Measurements from ENCODE around the gene RUSC1.

GRCh38 chr1:155286544-155286943 lies 34.1 kb upstream of the RUSC1 start:
- TF ChIP-seq, protein P1, sequence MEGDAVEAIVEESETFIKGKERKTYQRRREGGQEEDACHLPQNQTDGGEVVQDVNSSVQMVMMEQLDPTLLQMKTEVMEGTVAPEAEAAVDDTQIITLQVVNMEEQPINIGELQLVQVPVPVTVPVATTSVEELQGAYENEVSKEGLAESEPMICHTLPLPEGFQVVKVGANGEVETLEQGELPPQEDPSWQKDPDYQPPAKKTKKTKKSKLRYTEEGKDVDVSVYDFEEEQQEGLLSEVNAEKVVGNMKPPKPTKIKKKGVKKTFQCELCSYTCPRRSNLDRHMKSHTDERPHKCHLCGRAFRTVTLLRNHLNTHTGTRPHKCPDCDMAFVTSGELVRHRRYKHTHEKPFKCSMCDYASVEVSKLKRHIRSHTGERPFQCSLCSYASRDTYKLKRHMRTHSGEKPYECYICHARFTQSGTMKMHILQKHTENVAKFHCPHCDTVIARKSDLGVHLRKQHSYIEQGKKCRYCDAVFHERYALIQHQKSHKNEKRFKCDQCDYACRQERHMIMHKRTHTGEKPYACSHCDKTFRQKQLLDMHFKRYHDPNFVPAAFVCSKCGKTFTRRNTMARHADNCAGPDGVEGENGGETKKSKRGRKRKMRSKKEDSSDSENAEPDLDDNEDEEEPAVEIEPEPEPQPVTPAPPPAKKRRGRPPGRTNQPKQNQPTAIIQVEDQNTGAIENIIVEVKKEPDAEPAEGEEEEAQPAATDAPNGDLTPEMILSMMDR (IDR thresholded peaks at IDR 0.05): no peak
- TF ChIP-seq POLR2AphosphoS5 (IDR thresholded peaks at IDR 0.05): no peak
- no peak for TF ChIP-seq POLR2A (IDR thresholded peaks at IDR 0.05)
- TF ChIP-seq EP300 (IDR thresholded peaks at IDR 0.05): no peak
